OCI-LY7 (cell line): Measurements from ENCODE around the gene PTPN14.

Experiments used
- CTCF ChIP-seq: fragments of 200-600 bp; sonication (generic); conservative IDR thresholded peaks from 2 replicates; pipeline ENCODE4 v1.5.1; 2014; ENCODE audit warnings: mild to moderate bottlenecking, antibody characterized with exemption, low read length, moderate library complexity, mixed read lengths
- EZH2phosphoT487 ChIP-seq: fragments of 200-600 bp; sonication (generic); IDR thresholded peaks from 2 replicates; pipeline ENCODE4 v1.6.1; 2018; ENCODE audit warnings: low read depth, borderline replicate concordance, mild to moderate bottlenecking, mixed run types, antibody characterized with exemption, low read length, moderate library complexity, mixed read lengths

GRCh38 chr1:214319938-214320337 lies 231.5 kb downstream of the PTPN14 start:
- peak; percentile 36; the same call in 1 of the 2 replicates for TF ChIP-seq CTCF
- no peak for TF ChIP-seq EZH2phosphoT487
